Measurements from ENCODE around the gene S100B.

The S100B gene

DNA sequence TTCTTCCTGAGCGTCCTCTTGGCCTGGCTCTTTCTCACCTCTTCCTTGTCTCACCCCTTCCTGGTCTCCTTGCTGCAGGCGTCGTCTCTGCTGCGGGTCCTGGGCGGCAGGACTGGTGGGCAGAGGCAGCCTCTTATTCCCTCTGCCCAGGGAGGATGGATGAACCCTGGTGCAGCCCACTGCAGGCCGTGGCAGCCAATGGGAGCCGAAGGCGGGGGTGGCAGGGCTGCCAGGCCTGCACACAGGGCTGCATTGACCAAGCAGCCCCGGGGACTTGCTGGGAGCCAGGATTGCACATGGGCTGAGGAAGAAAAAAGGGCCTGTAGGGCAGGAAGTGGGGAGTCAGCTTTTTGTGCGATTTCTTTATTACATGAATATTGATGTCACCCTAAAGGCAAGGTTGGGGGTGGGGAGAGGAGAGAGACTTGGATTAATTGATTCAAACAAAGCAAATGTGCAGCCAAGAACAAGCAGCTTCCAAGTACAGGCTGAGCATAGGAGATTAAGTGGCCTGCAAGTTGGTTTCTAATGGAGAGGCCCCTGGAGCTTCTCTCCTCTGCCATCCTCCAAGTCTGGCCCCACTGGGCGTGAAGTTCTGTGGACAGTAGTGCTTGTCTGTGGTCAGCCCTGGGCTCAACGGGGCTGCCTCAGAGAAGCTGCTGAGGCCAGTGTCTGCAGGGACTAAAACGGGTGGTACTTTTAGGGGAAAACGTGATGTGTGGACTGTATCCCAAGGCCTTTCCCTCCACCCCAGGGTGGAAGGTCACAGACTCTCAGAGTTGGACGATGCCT lies at the start of gene S100B:
TSS of gene S100B (minus strand) at position 108 of the 792 bp plus-strand sequence. CDS start 2,667 bp downstream, outside the sequence.
- peak within 1 kb of the TSS; percentile 61 for H3K27ac Mint-ChIP-seq
- no peaks in the 10 kb centered on the region for H3K9me3 Mint-ChIP-seq
- H3K4me1 Mint-ChIP-seq = peaks cover 34% of the 10 kb centered on the region
- ATAC-seq = no peak
- H3K27me3 Mint-ChIP-seq = peaks cover 32% of the 10 kb centered on the region
- no peak within 1 kb of the TSS for H3K4me3 Mint-ChIP-seq
- no peaks in the 10 kb centered on the region for H3K36me3 Mint-ChIP-seq

DNA sequence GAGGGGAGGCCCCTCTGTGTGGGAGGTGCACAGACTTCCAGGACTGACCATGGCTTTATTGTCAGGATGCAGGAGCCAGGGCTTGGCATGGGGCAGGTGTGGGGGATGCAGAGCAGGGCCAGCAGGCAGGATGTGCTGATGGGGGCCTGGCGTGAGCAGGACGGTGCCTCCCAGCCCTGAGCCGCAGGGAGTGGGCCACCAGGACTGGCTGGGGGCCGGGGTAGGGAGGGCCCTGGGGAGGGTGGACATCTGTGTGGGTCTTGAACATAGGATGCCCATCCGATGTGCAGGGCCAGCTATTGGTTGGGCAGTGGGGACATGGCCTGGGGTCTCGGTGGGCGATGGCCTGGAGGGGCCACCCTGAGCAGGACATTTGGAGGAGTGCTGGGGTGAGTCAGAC lies 46.2 kb upstream of the S100B start:
- Mint-ChIP-seq H3K27ac (no peak overlapping the region), H3K27me3 (no peaks in the 10 kb centered on the region), H3K4me3 (no peak overlapping the region), H3K9me3 (peaks cover 12% of the 10 kb centered on the region), H3K4me1 (no peaks in the 10 kb centered on the region), H3K36me3 (peaks cover 100% of the 10 kb centered on the region)
- no peak for ATAC-seq

DNA sequence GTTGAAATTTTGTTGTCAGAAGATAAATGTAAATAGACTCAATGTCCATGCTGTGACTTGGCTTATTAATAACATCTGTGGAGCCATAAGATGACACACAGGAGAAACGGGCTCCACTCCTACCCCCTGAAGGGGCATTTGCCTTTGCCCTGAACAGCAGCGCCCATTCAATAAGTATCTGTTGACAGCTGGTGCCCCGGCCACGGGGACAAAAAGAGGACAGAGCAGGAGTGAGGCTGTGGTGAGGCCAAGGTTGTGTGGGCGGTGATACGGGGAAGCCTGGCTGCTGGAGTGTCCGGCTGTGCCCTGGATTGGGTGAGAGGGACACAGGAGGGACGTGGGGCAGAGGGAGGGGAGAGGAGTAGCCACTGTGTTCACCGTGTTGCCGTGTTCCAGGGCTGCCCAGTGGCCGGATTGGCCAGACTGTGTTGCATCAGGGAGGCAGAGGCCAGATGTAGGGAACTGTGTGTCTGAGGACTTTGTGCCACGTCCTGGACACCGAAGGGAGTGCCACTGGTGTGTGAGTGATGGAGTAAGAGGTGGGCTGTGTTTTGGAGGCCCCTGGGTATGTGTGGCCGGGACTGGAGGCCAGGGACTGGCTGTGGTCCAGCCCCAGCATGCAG lies 45.7 kb upstream of the S100B start:
- H3K36me3 Mint-ChIP-seq = peaks cover 100% of the 10 kb centered on the region
- H3K4me1 Mint-ChIP-seq = no peaks in the 10 kb centered on the region
- H3K27me3 Mint-ChIP-seq = no peaks in the 10 kb centered on the region
- ATAC-seq = no peak
- peaks cover 7% of the 10 kb centered on the region for H3K9me3 Mint-ChIP-seq
- H3K4me3 Mint-ChIP-seq = no peak overlapping the region
- no peak overlapping the region for H3K27ac Mint-ChIP-seq

DNA sequence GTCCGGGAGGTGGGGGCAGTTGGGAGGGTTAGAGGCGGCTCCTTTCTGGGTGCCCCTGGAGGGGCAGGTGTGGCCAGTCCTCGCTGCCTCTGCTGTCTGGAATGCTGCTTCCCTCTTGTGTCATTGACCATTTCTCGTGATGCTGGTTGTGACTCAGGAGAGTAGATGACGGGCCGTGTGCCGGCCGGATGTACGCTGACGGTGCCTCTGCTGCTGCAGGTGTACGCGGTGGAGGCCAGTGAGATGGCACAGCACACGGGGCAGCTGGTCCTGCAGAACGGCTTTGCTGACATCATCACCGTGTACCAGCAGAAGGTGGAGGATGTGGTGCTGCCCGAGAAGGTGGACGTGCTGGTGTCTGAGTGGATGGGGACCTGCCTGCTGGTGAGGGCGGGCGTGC lies 44.5 kb upstream of the S100B start:
- no peak for ATAC-seq
- Mint-ChIP-seq H3K27ac (no peak overlapping the region), H3K4me3 (no peak overlapping the region), H3K27me3 (no peaks in the 10 kb centered on the region), H3K36me3 (peaks cover 95% of the 10 kb centered on the region), H3K9me3 (peaks cover 2% of the 10 kb centered on the region), H3K4me1 (no peaks in the 10 kb centered on the region)

DNA sequence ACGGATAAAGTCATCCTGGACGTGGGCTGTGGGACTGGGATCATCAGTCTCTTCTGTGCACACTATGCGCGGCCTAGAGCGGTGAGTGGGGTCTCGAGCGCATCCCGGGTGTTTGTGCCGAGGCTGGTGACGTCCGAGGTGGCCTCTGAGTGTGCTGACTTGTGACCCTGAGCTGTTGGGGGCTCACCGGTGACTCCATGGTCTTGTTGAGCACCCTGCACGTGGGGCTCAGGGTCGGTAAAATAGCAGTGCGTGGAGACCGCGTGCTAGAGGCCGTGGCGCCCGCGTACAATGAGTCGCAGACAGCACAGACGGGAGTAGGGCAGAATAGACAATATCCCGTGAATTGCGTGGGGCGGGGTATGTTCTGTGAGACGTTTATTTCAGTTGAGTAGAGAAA lies 43.7 kb upstream of the S100B start:
- ATAC-seq = no peak
- H3K27me3 Mint-ChIP-seq = no peaks in the 10 kb centered on the region
- no peak overlapping the region for H3K4me3 Mint-ChIP-seq
- peaks cover 95% of the 10 kb centered on the region for H3K36me3 Mint-ChIP-seq
- no peaks in the 10 kb centered on the region for H3K4me1 Mint-ChIP-seq
- no peak overlapping the region for H3K27ac Mint-ChIP-seq
- H3K9me3 Mint-ChIP-seq = no peaks in the 10 kb centered on the region

DNA sequence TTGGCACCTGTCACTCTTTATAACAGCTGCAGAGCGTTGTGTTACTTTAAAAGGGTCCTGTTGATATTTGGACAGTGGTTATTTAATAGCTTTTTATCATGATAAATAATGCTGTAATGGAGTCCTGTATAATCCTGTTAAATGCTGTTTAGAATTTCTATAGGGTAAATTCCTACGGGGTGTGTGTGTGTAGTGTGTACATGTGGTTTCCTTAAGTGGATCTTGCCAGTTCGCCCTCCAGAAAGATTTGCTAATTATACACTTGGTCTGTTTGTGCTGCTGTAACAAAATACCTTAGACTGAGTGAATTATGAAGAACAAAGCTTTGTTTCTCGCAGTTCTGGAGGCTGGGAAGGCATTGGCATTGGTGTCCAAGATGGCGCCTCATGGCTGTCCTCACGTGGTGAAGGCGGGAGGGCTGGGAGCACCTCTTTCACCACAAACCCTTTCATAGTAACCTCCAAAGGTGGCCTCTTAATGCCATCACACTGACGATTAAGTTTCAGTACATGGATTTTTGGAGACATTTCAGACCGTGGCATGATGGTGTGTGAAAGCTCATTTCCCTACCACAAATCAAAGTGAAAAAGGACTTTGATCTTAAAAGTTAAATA lies 41.8 kb upstream of the S100B start:
- Mint-ChIP-seq H3K4me1 (peaks cover 4% of the 10 kb centered on the region), H3K27me3 (no peaks in the 10 kb centered on the region), H3K27ac (no peak overlapping the region), H3K4me3 (no peak overlapping the region), H3K9me3 (no peaks in the 10 kb centered on the region), H3K36me3 (peaks cover 84% of the 10 kb centered on the region)
- no peak for ATAC-seq

DNA sequence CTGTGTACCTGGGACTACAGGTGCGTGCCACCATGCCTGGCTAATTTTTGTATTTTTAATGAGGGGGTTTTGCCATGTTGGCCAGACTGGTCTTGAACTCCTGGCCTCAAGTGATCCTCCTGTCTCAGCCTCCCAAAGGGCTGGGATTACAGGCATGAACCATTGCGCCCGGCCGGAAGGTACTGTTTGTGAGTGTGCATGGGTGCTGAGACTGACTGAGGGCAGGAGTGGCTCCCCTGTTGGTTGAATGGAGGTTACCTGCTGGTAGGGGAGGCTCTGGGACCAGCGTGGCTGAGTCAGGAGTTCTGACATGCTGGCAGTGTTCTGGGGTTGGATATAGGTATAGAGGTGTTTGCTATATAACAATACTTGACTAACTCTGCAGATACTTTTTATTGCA lies 41.0 kb upstream of the S100B start:
- Mint-ChIP-seq H3K4me1 (peaks cover 12% of the 10 kb centered on the region), H3K36me3 (peaks cover 84% of the 10 kb centered on the region)

DNA sequence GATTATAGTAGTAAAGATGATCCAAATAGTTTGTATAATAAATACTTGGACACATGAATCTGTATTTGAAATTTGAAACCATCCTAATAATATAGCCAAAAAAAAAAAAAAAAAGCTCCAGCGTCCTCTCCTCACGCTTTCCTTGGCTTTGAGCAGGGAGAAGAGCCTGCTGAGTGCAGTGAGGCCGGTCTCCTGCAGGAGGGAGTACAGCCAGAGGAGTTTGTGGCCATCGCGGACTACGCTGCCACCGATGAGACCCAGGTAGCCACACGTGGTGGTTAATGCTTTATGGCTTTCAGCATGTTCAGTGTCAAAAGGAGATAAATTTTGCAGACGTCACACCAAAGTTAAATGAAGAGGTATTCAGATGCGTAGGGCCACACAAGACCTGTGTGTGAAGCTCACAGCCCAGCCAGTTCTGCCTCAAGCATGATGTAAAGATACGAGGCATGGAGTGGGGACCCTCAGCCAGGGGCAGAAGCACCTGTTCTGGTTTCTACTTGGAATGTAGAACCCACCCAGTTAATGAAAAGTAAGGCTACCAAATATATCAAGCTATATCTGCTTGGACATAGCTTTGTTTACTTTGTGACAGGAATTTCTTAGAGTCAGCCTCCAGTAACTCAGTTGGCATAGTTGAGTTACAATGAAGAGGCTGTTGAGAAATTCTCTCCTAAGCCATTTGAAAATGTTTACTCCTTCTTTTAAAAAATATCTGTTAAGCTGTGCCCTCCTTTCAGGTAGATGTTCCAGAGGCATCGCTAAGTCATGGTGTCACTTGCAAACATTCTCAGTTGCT lies 38.7 kb upstream of the S100B start:
- H3K9me3 Mint-ChIP-seq = no peaks in the 10 kb centered on the region
- peaks cover 78% of the 10 kb centered on the region for H3K36me3 Mint-ChIP-seq
- no peak overlapping the region for H3K27ac Mint-ChIP-seq
- no peak overlapping the region for H3K4me3 Mint-ChIP-seq
- no peaks in the 10 kb centered on the region for H3K27me3 Mint-ChIP-seq
- H3K4me1 Mint-ChIP-seq = peaks cover 33% of the 10 kb centered on the region
- ATAC-seq = no peak

More for the DNA sequence above, 41.0 kb upstream of the S100B start:
- H3K9me3 Mint-ChIP-seq = no peaks in the 10 kb centered on the region
- no peaks in the 10 kb centered on the region for H3K27me3 Mint-ChIP-seq
- H3K4me3 Mint-ChIP-seq = no peak overlapping the region
- no peak overlapping the region for H3K27ac Mint-ChIP-seq
- ATAC-seq = no peak

DNA sequence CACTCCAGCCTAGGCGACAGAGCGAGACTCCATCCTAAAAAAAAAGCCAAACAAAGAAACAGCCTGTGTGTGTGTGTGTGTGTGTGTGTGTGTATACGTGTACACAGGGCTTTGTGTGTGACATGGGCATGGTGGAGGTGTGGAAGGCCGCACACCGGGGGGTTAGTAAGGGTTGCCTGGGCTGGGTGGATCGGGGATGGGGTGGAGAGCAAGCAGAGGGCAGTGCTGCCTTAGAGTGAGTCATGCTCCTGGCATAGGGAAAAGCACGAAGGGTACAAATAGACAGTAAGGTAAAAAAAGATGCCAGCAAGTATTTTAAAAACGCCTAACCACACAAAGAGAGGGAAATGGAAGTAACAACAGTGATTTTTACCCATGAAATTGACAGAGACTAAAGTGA lies 36.8 kb upstream of the S100B start:
- ATAC-seq = no peak
- Mint-ChIP-seq H3K4me1 (peaks cover 47% of the 10 kb centered on the region), H3K36me3 (peaks cover 58% of the 10 kb centered on the region), H3K9me3 (no peaks in the 10 kb centered on the region), H3K27ac (no peak overlapping the region), H3K4me3 (no peak overlapping the region), H3K27me3 (no peaks in the 10 kb centered on the region)

DNA sequence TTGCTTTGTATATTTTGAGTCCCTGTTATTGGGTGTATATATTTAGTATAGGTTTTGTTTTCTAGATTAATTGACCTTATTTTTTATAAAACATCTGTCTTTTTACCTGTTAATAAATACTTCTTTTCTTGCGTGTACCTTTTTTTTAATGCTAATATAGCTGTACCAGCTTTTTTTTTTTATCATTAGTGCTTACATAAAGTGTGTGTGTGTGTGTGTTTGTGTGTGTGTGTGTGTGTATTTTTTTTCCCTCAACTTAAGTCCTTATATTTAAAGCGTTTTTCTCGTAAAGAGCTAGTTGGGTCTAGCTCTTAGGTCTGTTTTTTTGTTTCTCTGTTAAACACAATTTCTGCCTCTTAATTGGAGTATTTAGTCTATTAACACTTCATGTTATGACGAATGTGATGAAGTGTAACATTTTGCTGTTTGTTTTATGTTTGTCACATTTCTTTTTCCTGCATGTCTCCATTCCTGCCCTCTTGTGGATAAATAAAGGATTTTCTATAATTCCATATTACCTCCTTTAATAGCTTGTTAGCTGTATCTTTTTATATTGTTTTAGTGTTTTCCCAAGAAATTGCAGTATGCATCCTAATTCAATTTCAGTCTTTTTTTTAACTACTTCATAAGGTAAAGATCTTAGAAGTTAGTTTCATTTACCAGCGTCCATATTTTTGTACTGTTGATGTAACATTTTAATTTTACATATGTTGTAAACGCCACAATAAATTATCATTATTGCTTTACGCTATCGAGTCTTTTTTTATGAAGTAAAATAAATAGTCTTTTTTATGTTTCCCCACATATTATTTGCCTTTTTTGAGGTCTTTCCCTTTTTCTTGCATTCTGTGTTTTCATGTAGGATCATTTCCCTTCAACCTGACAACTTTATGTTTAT lies 34.9 kb upstream of the S100B start:
- Mint-ChIP-seq H3K4me1 (peaks cover 57% of the 10 kb centered on the region), H3K4me3 (no peak overlapping the region), H3K27me3 (no peaks in the 10 kb centered on the region), H3K36me3 (peaks cover 43% of the 10 kb centered on the region), H3K27ac (no peak overlapping the region), H3K9me3 (no peaks in the 10 kb centered on the region)
- ATAC-seq = no peak

DNA sequence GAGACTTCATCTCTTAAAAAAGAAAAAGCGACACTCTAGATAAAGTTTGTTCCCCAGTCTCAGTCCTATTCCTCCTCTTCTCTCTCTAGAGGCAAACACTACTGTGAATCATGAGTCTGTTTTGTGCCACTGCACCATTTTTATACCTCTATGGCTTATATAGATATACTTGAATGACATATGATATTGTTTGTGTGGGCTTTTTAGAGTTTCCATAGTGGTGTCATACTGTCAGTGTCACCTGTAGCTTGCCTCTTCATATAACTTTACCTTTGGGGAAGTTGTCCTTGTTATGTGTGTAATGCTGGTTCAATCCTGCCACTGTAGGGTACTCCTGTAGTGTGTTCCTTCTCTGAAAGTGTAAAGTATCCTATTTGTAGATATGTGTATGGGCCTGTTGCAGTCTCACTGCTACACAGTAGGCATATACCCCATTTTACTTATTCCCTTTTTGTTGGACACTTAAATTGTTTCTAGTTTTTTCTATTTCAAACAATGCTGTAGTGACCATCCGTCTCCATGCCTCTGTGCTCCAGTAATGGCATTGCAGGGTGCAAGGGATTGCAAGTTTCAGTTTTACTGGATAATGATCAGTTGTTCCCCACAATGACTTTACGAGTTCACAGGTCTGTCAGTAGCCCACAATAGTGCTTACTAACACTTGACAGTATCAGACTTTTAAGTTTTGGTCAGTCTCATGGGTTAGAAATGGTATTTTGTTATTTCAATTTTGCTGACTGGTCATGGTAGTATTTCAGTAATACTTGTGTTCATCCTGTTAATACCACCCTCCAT lies 33.3 kb upstream of the S100B start:
- H3K9me3 Mint-ChIP-seq = no peaks in the 10 kb centered on the region
- H3K36me3 Mint-ChIP-seq = peaks cover 29% of the 10 kb centered on the region
- H3K4me3 Mint-ChIP-seq = no peak overlapping the region
- no peak for ATAC-seq
- H3K4me1 Mint-ChIP-seq = peaks cover 63% of the 10 kb centered on the region
- H3K27ac Mint-ChIP-seq = no peak overlapping the region
- H3K27me3 Mint-ChIP-seq = no peaks in the 10 kb centered on the region

DNA sequence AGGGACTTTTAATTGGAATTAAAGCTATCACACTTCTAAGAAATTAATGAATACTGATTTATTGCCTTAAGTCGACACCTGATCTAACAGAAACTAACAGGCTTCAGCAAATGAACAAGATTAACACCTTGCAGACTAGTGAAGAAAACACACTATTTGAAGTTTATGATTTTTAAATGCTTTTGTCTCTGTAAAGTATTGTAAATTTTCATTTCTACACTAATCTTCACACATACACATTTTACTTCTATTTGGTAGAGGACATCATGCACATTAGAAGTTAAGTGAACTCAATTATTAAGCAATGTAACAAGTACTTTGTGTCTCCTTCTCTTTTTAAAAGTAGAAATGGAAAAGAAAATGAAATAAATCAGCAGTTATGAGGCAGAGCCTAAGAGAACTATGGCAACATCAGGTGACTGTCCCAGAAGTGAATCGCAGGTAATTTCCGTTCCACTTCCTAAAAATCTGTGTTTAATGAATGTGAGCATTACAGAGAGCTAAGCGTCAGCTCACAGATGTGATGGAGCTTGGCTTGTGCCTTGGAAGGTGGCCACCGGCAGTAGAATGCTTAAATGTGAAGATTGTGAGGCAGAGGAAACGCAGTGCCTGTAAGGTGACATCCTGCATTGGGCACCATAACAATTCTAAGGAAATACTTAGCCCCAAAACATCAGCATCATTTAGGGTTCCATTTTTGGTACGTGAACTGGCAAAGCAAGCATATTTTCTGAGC lies 31.8 kb upstream of the S100B start:
- H3K27ac Mint-ChIP-seq = peak overlapping the region; percentile 82
- ATAC-seq = no peak
- H3K36me3 Mint-ChIP-seq = peaks cover 25% of the 10 kb centered on the region
- peaks cover 2% of the 10 kb centered on the region for H3K27me3 Mint-ChIP-seq
- peak overlapping the region; percentile 90 for H3K4me3 Mint-ChIP-seq
- H3K9me3 Mint-ChIP-seq = no peaks in the 10 kb centered on the region
- H3K4me1 Mint-ChIP-seq = peaks cover 60% of the 10 kb centered on the region

DNA sequence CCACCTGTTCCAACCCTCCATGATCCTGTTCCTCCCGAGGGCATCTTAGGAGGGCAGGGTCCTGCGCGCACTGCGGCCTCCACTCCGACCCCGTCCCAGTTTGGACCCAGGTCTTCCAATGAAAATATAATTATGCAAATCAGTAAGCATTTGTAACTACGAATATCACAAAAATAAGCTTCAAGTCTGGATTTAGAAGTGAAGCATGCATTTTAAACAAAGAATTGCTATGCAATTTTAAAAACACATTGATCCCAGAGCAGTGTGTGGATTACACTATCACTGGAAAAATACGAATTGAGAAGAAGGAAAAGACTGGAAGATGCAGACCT lies 31.3 kb upstream of the S100B start:
- no peak for ATAC-seq
- H3K4me1 Mint-ChIP-seq = peaks cover 55% of the 10 kb centered on the region
- H3K27ac Mint-ChIP-seq = peak overlapping the region; percentile 82
- H3K27me3 Mint-ChIP-seq = peaks cover 8% of the 10 kb centered on the region
- H3K4me3 Mint-ChIP-seq = peak overlapping the region; percentile 90
- peaks cover 19% of the 10 kb centered on the region for H3K36me3 Mint-ChIP-seq
- peaks cover 4% of the 10 kb centered on the region for H3K9me3 Mint-ChIP-seq

Measured in stimulated activated memory B cell treated with anti-CD40 and anti-IgM and Interleukin-4, amounts not matched to agents 10 μg/mL and 1 μg/mL and 100 μg/mL, for 72 hours (primary cell).